ENCODE measurements around the gene PSMG4.

Gene PSMG4

DNA sequence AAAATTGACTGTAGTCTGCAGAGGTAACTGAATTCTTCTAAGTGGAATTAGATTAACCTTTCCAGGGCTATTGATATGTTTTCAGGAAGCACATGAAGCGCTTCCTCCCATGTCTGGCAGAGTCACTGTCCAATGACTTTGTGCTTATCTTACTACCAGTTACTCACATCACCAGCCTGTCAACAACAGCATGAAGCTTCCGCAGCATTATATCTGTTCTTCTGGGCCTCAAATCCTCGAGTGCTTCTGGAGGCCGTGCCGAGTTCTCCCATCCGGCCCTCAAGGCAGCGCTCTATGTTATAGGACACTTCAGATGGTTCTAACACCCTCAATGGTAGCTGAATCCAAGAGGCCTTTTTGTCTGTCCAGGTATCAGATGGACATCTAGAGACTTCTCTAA is 33.2 kb downstream of the PSMG4 start:
- DNase-seq = no peak

- no peak for DNase-seq
Observed at GRCh38 chr6:3292431-3293197, 33.9 kb downstream of the PSMG4 start.

DNA sequence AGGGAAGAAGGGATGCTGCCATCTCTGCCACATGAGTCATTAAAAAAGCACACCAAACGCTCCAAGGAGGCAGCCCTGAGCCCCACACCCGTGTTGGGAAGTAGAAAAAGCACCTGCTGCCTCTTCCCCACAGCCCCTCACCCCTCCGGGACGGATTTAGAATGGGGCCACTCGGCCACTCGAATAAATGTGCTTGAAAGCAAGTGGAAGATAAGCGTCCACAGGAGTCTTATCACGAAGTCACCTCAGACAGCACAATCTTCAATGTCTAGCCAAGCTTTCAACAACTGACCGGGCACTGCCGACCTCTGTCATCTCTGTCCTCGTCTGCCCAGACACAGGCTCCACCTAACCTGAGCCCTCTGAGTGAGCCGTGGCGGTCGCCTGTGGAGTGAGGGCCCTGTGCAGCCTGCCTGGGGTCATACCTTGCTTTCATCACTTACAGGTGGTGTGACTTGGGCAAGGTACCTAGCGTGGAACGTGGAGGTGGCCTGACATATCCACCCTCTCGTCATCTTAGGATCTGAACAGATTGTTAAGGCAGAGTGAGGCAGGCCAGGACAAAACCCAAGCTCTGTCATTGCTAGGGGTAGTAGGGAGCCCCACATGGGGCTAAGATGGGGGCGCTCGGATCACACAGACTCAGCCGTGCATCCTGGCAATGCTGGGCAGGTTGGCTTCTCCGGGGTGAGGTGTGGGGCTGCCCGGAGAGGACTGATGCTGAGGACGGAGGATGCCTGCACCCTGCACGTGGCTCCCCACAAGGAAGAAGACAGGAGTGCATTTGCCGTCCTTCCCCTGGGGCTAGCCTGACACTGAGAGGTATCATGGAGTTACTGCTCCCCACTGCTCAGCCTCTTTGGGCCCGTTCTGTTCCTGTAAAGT is 34.8 kb downstream of the PSMG4 start:
- DNase-seq = no peak

GRCh38 chr6:3294396-3294795 is 35.6 kb downstream of the PSMG4 start:
- DNase-seq = no peak

DNA sequence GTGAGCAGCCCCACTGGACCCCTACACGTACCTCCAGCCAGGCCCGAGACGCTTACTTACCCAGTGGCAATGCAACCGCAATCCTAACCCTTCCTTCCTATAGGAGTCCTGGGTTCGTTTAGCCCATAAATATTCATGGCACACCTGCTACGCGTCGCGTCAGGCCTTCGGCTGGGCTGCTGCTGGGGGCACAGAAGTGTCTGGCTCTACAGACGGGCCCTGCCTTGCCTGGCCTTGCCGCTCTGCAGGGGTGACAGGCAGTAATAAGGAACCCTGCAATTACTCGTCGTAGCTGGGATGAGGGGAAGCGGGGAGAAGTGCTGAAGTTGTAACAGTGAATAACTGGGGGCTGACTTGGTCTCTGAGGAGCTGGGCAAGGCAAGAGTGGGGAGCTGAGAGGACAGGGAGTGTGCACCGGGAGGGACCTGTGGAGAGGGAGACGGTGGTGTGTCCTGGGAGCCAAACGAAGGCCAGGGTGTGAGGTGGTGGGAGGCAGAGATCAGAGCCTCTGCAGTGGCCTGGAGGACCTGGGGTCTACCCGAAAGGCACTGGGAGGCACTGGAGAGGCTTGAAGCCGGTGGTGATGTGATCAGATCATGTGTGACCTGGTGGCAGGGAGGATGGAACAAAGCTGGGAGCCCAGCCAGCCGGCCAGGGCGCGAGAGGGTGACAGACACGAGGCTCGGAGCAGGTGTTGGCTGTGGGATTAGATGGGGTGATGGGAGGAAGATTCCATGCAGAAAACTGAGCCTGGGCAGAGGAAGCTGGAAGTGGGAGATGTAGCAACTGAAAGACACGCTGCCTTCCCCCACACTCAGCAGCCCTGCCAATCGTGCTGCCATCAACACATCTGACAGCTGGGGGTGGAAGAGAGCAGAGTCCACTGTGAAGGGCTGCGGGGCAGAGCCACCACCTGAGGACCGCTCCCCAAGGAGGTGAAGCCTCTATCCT is 36.4 kb downstream of the PSMG4 start:
- DNase-seq = no peak

DNA sequence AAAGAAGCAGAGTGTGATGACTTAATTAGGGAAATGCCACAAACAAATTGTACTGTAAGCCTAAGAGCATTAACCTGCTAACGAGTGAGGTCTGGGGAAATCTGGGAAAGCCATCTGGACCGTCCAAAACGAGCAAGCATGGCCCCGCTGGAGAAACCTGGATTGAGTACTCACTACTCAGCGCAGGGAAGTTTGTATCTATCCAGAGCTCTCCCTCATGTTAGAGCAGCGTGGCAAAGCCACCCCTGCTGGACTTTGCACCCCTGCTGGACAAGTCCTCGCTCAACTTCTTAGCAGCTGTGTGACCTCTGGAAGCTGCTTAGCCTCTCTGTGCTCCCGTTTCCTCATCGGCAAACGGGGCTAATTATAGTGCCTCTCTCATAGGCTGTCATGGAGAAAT is 37.3 kb downstream of the PSMG4 start:
- no peak for DNase-seq

- DNase-seq = no peak
Observed at GRCh38 chr6:3296537-3296936, 37.8 kb downstream of the PSMG4 start.

GRCh38 chr6:3297006-3297405 is 38.3 kb downstream of the PSMG4 start:
- DNase-seq = no peak

- no peak for DNase-seq
Observed at GRCh38 chr6:3297909-3298308, 39.2 kb downstream of the PSMG4 start.

GRCh38 chr6:3299221-3299620 is 40.5 kb downstream of the PSMG4 start:
- no peak for DNase-seq

GRCh38 chr6:3301506-3301905 is 42.8 kb downstream of the PSMG4 start:
- DNase-seq = no peak

DNA sequence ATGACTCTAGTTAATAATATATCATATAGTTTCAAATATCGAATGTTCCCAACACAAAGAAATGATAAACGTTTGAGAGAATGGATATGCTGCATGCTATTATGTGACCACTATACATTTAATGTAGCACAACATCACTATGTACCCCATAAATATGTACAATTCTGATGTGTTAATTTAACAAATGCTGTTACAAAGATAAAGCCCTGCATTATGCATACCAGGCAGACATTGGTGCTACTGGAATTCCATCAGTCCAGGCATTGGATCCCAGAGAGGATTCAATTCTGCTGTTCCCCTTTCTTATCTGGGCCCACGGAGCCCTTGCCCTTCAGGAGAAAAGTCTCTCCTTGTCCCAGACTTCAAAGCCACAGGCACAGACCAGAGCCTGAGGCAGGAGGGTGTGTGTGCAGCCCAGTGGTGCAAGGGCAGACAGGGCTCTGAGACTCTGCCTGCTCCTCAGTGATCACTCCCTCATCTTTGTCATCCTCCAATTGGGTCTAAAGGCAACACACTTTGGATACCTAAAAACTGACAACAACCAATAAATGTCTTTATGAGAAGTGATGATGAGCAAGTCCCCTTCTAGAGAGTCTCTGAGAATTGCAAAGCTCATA is 45.2 kb downstream of the PSMG4 start:
- no peak for DNase-seq

- no peak for DNase-seq
Observed at GRCh38 chr6:3304500-3305215, 45.9 kb downstream of the PSMG4 start.

DNA sequence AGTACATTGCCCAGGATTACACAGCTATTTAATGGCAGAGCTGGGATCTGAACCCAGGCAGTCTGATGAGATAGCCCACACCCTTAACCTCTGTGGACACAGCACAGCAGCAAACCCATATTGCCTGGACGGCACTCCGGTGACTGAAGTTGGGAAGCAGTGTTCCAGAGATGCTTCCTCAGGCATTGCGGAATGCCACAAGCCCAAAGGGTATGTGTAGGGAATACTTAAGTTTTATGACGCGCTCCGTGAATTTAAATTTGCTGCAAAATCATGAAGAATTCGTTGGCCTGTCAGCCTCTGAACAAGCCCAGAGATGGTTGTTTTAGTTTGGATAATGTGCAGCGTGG is 46.4 kb downstream of the PSMG4 start:
- DNase-seq = no peak

DNA sequence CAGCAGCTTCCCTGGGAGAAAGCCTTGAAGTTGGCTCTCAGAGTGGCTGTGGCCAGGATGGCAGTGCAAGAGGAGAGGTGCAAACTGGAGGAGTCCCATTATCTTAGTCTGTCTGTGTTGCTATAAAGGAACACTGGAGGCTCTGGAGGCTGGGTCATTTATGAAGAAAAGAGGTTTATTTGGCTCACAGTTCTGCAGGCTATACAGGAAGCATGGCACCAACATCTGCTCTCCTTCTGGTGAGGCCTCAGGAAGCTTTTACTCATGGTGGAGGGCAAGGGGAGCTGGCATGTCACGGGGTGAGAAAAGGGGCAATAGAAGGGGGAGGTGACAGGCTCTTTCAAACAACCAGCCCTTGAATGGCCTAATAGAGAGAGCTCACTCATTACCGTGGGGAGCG is 47.1 kb downstream of the PSMG4 start:
- no peak for DNase-seq

GRCh38 chr6:3306848-3307247 is 48.1 kb downstream of the PSMG4 start:
- DNase-seq = no peak

DNA sequence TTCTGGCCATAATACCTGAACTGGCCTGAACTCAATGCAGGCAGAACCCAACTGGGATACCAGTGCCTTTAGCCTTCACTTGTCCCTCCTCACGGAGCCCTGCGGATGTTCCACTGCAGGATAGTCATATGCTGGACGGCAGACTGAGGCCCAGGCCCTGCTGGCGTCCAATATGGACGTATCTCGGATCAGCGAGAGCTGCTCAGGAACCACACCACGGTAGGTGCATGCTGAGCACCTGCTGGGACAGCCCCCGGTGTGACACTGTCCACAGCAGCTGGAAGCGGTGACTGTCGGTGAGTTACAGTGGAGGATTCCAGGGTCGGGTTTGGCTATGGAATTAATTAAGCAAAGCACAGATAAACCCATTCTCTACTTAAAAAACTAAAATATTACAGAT is 48.7 kb downstream of the PSMG4 start:
- DNase-seq = no peak

DNA sequence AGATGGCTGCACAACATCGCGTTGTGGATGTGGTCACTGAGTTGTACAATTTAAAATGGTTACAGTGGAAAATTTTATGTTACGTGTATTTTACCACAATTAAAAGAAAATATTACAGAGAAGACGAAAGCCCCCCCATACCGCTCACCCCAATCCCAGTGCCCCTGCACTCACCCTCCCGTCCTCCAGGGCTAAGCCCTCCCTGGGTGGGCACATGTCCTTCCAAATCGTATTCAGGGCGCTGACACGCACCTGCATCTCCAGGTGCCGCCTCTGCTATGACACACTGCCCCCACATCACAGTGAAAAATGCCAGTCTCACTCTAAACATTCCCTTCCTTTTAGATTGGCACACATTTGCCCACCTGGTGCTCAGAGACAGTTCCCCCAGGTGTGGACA is 49.4 kb downstream of the PSMG4 start:
- DNase-seq = no peak

DNA sequence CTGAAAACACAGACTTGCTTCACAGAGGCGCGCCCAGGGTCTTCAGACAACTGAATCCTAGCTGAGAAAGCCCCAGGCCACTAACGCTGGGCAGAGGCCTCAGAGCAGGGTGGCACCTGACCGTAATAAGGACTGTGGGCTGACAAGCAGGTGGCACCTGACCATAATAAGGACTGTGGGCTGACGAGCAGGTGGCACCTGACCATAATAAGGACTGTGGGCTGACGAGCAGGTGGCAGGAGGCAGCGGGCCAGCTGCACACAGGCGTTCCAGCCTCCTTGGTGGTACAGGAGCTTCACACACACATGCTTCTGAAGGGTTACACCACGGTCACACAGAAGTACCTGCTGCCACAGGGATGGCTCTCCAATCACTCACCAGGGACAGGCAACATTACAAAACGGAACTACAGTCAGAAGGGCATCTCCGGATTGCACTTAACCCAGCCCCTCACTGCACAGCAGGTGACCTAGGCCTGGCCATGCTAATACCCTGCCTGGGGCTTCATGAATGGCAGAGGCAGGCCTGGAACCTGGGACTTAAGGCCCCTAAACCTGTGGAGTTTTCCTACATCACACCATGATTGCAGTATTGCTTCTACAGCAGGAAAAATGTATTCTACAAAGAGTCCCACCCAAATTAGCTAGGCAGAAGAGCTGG is 50.8 kb downstream of the PSMG4 start:
- DNase-seq = no peak

DNA sequence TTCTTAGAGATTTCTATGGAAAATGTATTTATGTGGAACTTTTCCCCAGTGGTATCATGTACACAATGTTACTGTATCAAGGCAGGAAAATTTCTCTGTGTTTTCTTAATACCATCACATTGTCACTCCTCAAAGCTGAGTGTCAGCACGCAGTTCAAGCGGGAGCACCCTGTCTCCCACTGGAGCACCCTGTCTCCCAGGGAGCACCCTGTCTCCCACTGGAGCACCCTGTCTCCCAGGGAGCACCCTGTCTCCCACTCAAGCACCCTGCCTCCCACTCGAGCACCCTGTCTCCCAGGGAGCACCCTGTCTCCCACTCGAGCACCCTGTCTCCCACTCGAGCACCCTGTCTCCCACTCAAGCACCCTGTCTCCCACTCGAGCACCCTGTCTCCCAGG is 51.3 kb downstream of the PSMG4 start:
- no peak for DNase-seq

DNA sequence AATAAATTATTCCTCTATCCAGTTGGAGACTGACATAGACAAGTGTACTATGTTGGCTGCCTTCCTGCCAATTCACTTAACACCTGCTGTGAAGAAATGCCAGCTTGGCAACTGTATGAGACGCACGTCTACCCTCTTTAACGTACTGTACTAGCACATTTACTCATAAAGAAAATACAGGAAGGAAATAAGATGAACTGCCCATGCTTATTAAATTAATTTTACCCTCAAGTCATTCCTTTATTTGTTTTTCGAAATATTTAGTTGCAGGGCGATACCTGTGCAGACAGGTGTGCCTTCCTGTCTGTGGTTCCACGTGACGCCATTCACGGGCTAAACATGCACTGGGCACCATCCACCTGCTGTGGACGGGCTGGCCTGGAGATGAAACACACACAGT is 52.0 kb downstream of the PSMG4 start:
- no peak for DNase-seq

GRCh38 chr6:3311826-3312225 is 53.1 kb downstream of the PSMG4 start:
- no peak for DNase-seq
